T-helper 22 cell (primary cell): ENCODE results near the gene SMAP1.

Experiments
- DNase-seq: peaks from one replicate; pipeline ENCODE4 v3.0.0-alpha.2; 2020; ENCODE audit warnings: low read depth

SMAP1 gene

DNA sequence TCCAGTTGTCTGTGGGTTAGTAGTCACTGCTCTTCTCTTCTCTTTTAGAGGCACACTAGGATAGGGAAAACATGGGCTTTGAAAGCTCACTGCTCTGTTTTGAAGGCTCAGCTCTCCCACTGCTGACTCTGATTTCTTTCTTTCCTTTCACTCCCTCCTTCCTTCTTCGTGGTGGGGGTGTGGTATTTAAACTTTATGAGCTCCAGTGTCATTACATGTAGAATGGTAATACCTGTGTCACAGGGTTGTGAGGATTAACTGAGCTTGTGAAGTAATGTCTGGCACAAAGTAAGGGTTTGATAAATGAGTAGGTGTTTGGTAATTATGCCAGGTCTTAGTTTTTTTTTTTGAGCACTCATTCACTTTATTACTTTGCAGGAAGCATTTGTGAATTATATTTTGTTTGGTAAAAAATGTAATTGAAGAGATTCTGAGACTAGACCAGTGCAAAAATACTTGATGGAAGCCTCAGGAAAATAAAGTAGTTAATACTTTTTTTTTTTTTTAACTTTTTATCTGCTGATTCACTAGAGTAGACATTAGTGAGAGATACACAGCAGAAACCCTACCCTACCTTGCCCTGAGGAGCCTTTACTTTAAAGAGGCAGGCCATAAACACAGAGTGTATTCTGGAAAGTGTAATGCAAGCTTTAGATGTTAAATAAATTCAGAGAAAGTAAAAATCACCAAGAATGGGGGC lies 17.3 kb downstream of the SMAP1 start:
- no peak for DNase-seq

DNA sequence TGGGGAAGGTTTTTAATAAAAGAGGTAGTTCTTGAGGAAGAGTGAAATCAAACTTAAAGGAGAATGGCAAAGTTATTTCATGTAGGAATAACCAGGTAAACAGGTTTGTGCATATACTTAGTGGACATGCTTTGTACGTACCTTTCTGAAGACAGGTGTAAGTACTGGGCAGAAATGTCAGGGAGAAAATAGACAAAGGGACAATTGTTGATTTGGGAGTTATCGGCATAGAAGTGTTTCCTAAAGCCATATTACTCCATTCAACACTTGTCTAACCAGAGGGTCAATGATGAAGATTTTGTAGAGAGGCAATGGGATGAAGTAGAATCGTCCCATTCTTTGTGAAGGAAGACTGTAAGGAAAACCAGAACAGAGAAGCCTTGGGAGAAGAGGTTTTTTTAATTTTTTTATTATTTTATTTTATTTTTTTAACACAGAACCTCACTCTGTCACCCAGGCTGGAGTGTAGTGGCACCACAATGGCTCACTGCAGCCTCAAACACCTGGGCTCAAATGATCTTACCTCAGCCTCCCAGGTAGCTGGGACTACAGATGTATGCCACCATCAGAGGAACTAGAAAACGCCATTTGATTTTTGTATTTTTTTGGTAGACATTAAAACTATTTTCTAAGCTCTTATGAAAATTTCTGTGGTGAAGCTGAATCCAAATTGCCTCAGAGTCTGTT lies 18.0 kb downstream of the SMAP1 start:
- DNase-seq: no peak

GRCh38 chr6:70686548-70687133 lies 19.0 kb downstream of the SMAP1 start:
- DNase-seq: no peak

- DNase-seq: no peak
Measured at GRCh38 chr6:70693887-70694286, 26.2 kb downstream of the SMAP1 start.

DNA sequence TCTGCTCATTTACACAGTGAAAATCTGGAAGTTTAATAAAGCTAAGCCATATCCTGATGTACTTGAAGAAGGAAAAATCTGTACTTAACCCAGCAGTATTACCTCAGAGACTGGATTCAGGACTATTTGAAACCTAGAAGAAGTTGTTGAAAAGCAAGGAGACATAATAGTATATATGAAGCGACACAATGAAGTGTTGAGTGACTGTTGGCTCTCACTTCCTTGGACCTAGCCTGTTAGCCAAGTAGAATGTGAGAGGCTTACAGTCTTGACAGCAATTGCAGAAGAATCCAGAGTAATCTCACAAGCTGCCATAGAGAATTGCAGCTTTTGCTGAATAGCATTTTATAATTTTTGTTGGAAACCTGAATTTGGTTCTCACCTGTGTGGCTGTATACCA lies 26.7 kb downstream of the SMAP1 start:
- DNase-seq: no peak

- DNase-seq: no peak
Measured at GRCh38 chr6:70700922-70701876, 33.5 kb downstream of the SMAP1 start.

DNA sequence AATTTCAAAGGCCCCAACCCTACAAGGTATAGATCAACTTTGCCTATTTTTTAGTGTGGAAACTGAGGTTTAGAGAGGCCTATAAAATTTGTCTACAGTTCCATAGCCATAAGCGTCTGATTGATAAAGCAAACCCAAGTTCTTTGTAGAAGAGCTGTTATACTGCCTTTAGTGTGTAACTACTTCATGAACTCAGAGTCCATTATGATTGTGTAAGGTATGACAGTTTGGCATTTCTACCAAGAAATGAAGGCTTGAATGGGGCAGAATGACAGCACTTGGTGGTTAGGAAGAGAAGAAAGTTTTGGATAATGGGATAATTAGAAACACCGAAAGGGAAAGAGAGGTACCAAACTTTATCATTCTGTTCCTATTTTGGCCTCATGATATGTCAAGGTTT lies 38.1 kb downstream of the SMAP1 start:
- DNase-seq: no peak

DNA sequence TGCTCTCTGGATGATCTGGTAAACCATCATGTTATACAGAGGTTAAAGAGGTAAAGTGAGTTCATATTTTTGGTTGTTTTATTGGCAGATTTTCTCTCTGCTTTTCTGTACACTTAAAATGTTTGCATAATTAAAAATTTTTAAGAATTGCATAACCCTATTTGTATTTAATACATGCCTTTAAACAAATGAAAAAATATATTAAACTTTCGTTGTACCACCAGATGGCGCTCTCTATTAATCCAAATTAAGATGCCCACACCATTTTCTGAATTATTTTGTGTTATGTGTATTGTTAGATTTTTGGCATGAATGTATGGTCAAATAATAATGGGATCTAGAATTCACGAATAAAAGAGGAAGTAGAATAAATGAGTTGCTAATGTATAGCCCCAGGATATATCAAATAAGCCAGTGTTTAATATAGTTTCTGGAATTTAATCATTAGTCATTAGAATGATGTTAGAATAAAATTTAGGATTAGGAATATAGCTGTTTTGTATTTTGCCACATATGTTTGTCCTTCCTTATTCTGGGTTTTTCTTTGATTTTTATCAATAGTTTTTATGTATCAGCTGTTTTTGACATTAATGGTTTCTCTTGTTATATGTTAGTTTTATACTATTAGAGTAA lies 38.9 kb downstream of the SMAP1 start:
- DNase-seq: no peak

DNA sequence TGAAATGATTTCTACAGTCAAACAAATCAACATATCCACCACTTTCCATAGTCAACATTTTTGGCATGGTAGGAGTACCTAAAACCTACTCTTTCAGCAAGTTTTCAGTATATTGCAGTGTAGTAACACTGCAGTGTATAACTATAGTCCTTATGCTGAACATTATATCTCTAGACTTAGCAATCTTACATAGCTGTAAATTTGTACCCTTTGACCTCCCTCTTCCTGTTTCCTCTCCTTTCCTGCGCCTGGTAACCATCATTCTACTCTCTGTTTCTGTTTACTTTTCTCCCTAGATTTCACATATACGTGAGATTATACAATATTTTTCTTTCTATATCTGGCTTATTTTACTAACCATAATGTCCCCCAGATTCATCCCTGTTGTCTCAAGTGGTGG lies 40.2 kb downstream of the SMAP1 start:
- no peak for DNase-seq

- no peak for DNase-seq
Measured at GRCh38 chr6:70708448-70708847, 40.8 kb downstream of the SMAP1 start.

GRCh38 chr6:70709826-70710225 lies 42.1 kb downstream of the SMAP1 start:
- no peak for DNase-seq

DNA sequence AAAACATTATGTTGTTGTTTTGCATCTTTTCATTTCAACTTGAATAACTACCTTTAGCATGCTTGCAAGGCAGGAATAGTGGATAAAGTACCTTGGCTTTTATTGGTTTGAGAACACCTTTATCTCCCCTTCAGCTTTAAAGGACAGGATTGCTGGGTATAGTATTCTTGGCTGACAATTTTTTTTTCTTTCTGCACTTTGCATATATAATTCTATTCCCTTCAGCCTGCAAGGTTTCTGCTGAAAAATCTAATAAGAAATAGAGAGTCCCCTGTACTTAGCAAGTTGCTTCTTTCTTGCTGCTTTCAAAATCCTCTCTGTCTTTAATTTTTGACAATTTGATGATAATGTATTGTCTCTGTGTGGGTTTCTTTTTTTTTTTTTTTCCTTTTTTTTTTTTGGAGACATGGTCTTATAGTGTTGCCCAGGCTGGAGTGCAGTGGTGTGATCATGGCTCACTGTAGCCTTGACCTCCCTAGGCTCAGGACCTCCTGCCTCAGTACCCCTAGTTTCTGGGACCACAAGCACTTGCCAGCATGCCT lies 47.1 kb downstream of the SMAP1 start:
- no peak for DNase-seq

DNA sequence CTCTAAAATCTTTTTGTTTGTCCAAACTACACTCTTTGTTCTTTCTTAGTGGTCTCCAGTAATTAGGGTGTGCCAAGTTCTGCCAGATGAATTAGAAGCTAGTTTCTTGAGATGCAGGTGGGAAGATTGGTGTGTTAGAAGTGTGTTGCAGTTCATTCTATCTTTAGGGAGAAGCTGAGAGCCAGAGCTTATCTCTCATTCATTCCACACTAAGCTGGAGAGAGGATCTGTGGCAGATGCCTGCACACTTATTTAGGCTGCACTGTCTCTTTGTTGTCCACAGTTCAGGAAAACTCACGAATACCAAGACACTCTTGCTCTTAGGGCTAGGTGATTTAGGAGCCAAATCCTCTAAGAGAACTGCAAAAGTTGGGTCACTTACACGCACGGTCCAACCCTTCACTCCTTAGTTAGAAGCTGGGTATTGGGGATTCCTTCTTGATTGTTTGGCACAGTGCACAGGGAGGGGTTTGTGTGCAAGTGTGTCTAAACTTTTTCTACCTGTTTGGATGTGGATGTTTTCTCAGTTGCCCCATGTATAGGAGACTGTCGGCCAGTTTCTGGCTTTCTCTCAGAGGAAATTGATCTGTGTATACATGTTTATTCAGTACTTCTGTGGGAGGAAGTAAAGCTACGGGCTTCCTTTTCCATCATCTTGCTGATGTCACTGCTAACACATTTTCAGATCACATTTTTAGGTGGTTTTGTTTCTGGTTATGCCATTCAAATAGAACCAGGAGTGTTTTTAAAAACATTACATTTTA lies 49.5 kb downstream of the SMAP1 start:
- DNase-seq: no peak

DNA sequence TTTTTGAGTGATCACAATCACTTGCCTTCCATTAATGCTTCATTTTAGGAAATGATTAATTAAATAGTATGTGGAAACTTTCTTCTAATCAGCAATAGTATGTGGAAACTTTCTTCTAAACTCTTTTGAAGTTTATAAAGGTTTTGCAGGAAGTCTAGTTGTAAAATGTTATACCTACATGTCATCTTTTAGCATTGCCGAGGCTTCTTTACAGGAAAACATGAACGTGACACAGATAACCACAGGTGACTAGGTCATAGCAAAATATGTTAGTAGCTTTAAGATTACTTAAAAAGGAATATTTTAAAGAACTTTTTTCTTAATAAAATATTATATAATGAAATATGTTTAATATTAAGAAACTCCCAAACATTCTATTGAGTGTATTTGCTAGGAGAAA lies 56.8 kb downstream of the SMAP1 start:
- no peak for DNase-seq

- DNase-seq: no peak
Measured at GRCh38 chr6:70725817-70726415, 58.2 kb downstream of the SMAP1 start.

- DNase-seq: no peak
Measured at GRCh38 chr6:70734381-70734780, 66.7 kb downstream of the SMAP1 start.

- DNase-seq: no peak
Measured at GRCh38 chr6:70734979-70735378, 67.3 kb downstream of the SMAP1 start.

- no peak for DNase-seq
Measured at GRCh38 chr6:70735513-70735912, 67.8 kb downstream of the SMAP1 start.

DNA sequence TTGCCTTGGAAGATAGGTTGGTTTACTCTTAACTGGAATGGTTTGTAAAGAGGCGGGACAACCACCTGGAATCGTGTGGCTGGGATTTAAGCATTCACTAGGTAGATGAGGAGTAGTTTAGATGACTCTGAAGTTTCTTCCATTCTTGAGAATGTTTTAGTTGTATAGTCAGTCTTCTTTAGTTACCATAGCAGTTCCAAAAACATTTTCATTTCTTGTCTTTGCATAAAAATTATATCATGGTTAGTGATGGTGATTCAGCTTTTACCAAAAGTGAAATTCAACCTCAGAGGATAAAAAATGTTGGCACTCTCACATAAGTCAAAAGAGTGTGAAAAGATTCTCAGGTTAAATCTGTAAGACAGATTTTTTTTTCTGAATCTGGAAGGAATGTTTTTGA lies 70.3 kb downstream of the SMAP1 start:
- DNase-seq: no peak

- DNase-seq: no peak
Measured at GRCh38 chr6:70739534-70739933, 71.9 kb downstream of the SMAP1 start.
